CD4-positive, alpha-beta T cell treated with Interleukin-21 for 1 hour (primary cell): ENCODE measurements around the gene RNF225.
"Not testable (repeated sequence)": the region's sequence is repeated elsewhere in the genome, so short reads cannot be mapped to it uniquely, and the experiment has no call there.

Experiments used
- DNase-seq: peaks from one replicate; pipeline ENCODE4 v3.0.0-alpha.2; 2020

The RNF225 gene

DNA sequence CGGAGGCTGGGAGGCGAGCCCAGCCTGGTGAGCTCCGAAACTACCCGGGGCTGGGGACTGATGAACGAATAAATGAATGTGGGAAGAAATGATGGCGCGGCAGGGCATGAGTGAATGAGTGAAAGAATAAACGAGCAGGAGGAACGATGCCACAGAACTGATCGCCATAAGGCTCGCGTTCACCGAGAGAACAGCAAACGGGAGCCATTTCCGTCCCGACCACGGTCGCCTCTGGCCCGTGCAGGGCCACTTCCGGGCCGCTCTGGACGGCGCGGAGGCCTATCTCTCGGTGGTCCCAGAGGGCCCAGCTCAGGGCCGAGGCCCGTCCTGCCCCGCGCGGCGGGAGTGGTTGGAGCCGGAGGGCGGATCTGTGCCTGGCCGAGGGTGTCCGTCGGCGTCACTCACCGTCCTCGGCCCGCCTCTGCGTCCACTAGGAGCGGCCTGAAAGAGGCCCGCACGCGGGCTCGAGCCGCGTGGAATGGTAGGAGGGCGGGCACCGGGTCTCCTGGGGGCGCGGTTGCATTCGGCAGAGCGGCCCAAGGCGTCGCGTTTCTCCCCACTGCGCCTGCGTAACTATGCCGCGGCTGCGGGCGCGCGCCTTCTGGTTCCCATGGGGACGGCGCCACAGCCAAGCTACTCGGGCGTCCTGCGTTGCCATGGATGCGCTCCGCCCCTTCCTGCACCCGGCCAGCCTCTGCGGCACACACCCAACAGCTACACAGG, 33.0 kb upstream of the RNF225 start, which contains the start of gene ZNF497:
Gene ZNF497 (minus strand): TSS at position 480 of the 723 bp plus-strand sequence. CDS start 5,116 bp downstream, outside the sequence.
- DNase-seq: peak; percentile 97

DNA sequence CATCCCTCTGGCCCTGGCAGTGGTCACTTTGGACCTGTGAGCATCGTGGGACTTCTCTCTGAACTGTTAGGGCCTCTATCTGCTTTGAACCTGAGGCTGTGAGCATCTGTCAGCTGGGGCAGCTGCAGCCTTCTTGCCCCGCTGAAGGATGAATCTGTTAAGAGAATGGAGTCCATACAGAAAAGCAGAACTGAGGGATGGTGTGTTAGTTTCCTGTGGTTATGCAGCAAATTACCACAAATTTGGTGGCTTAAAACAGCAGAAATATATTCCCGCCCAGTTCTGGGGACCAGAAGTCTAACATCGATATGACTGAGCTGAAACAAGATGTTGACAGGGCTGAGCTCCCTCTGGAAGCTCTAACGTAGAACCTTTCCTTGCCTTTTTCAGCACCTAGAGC, 31.3 kb upstream of the RNF225 start:
- DNase-seq: no peak

DNA sequence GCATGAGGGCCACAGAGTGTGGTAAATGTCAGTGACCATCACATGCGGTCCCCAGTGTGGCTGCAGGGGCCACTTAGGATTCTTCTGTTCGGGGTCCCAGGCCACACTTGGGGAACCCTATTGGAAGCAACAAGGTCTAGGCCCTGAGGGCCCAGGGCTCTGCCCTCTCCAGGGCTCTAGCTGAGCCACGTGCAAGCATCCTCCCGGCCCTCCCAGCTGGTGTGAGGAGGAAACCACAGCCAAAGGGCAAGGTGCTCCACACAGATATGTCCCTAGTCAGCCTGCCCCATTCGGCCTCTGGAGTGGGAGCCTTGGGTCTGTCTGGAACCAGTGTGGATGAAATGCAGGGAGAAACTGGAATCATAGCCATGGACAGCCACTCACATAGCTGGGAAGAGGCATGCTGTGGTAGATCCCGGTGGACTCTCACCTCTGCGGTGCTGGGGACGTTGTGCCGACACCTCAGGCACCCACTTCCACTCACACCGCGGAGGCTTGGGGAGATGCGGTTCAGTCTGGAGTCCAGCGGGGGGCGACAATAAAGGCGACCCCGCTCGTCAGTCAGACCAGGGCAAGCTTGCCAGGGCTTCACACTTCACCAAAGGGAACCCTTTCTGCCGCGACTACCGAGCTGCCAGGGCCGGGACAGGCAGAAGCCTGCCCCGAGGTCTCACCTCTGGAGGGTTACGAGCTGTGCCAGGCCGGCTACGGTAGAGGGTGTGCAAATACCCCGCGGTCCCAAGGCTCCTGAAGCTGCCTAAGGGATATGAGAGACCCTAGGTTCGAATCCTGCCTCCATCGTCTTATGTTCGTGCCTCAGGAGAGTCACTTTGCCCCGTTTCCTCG, 28.6 kb upstream of the RNF225 start:
- no peak for DNase-seq

DNA sequence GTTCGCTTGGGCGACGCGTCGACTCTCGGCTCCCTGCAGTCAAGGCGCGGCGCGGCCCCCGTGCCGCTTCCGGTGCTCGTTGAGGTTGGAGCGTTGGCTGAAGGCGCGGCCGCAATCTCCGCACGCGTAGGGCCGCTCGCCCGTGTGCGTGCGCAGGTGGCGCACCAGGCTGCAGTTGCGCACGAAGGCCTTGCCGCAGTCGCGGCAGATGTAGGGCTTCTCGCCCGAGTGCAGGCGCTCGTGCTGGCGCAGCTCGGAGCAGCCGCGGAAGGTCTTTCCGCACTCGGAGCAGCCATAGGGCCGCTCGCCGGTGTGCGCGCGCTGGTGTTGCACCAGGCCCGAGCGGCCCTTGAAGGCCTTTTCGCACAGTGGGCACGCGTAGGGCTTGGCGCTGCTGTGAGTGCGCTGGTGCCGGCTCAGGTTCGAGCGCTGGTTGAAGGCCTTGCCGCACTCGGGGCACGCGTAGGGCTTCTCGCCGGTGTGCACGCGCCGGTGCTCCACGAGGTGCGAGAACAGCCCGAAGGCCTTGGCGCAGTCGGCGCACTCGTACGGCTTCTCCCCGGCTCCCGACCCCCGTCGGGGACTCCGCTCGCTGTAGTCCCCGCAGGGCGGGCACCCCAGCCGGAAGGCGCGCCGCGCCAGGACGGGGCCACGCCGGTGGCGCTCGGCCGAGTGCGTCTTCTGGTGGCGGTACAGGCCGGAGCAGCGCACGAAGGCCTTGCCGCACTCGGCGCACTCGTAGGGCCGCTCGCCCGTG, 27.6 kb upstream of the RNF225 start:
- DNase-seq: no peak

DNA sequence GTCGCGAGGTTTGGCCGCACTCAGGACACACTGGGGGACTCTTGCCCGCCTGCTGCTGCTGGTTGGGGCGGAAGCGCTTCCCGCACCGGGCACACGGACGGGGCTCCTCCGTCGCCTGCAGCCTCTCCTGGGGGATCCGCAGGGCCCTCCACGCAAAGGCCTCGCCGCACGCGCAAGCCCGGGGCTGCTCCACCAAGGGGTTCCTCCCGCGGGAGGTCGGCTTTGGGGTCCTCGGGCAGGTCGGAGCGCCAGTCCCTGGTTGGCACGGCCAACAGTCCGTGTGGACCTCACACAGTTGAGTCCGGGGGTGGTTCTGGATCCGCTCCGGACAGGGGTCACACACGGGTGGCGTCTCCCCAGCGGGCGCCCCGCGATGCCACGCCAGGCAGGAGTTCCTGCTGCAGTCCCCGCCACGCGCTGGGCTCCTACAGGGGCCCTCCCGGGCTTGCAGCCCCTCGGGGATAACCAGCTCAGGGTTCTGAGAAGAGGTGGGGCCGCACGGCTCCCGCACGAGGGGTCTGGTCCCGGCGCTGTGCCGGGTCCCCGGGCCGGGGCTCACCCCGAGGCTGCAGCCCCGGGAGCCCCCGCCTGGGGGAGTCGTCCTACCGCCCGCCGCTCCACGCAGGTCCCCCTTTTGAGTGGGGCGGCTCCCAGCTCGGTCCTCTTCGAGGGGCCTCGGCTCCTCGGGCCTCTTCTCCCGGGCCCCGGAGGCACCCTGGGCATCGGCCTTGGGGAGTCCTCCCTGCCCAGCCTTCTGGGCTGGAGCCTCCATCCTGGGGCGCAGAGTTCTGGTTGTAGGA, 26.7 kb upstream of the RNF225 start:
- no peak for DNase-seq

DNA sequence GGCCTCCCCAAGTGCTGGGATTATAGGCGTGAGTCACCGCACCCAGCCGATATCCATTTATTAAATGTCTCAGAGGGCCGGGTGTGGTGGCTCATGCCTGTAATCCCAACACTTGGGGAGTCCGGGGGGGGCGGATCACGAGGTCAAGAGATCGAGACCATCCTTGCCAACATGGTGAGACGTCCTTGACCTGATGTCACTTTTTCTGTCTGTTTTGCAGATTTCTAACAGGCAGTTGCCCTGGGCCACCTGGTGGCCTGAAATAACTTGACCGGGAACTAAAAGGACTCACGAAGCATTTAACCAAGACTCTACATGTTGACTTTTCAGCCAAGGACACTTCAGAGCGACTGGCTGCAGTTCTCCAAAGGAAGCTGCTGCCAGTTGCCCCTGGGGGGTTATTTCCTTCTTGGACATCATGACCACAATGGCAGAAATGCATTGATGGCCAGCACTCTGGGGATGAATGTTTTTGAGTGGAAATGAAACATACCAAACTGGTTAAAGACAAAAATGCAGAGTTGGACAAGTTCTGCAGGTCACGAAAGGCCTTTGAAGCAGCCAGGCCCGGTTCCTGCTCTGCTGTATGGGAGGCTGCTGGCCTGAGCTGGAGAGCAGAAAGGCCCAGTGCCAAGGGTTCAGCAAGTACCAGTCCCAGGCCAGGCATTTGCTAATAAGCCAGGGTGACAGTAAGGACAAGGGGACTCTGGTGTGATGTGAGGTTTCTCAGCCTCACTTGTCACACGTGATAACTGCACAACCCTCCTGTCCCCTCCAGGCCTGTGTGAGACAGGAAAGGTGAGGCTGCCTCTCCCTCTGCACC, 22.9 kb upstream of the RNF225 start:
- no peak for DNase-seq

DNA sequence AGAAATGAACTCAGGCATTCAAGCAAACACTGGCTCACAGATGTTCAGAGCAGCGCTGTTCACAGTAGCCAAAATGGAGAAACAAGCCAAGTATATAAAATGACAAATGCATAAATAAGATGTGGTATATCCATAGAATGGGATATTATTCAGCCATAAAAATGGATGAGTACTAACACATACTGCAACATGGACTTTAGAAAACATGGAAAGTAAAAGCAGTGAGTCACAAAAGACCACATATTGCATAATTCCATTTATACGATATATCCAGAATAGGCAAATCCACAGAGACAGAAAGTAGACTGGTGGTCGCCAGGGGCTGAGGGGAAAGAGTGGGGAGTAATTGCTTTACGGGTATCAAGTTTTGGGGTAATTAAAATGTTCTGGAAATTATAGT, 21.3 kb upstream of the RNF225 start:
- no peak for DNase-seq

DNA sequence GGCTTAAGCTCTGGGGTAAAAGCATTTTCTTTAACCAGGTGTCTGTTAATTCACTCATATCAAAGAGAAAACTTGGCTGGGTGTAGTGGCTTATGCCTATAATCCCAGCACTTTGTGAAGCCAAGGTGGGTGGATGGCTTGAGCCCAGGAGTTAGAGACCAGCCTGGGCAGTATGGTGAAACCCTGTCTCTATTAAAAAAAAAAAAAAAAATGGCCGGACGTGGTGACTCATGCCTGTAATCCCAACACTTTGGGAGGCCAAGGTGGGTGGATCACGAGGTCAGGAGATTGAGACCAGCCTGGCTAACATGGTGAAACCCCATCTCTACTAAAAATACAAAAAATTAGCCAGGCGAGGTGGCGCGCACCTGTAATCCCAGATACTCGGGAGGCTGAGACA, 18.7 kb upstream of the RNF225 start:
- DNase-seq: not testable (repeated sequence)

DNA sequence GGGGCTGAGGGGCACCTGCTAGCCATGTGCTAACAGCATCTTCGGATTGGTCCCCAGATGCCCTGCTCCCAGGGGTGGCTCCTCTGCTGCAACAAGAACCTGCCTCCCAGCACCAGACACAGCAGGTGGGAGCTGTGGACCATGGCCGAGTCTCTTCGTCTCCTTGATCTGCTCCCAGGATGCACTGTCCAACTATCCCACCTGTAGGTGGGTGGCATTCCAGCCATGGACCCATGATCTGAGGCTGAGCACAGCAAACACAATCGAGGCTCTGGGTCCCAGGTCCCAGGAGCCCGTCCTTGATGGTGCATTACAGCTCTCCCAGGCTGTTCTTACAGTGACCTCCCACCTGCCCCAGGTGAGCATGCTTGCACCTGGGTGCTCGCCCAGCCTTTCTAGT, 16.2 kb upstream of the RNF225 start:
- no peak for DNase-seq

DNA sequence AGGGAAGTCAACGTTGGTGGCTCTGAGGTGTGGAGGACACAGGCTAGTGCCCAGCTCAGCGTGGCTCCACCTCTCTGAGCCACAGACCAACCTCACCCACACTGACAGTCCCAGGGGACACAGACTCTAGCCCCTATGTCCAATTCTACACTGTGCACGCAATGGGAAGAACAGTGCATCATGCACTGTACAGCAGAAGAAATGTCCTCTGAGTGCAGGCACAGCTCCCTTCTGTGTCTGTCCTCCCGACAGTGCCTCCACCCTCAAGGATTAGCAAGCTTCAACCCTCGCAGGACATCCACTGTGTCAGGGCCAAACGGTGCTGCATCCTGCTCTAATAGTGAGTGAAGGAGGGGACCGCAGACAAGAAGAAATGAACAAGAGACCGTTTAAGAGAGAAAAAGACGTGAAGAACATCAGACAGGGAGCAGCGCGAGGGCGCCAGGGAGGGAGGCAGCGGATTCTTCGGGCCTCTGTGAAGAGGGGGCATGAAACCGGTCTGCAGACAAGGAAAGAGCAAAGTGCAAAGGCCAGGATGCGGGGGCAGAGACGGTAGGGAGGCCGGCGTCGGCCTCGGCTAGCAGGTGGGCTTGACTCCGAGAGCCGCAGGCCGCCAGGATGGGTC, 15.3 kb upstream of the RNF225 start:
- no peak for DNase-seq

DNA sequence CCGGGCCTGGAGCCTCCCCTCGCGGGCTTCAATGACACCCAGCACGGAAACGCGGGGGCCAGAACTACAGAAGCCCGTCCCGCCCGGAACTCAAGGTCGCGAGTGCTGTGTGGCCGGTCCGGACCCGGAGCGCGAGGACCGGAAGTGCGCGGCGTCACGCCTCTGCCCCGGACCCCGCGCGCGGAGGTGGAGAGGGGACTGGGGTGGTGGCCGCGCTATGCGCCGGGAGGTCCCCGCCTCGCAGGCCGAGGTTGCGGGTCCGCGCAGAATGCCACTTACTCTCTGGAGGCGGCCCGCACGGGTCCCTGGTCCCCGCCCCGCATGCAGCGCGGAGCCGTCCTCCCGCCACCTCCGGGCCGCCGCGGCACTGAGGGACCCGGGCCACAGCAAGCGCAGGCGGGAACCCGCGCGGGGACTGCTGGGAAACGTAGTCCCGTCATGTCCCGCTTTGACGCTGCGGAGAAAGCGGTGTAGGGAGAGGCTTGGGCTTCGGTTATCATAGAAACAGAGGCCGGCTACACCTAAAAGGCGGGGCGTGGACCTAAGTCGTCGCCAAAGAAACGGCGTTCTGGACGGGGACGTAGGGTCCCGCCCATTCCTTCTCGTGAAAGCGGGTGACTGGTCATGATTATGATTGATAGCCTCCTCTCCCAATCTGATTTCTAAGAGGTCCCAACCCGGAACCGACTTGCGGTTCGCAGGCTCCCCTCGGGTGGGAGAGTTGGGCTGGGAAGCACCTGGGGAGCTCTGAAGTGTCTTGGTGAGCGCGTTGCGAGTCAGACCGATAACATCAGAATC, 14.6 kb upstream of the RNF225 start, which contains the start of gene ZNF837:
Gene ZNF837 (minus strand): TSS at position 369 of the 798 bp plus-strand sequence. CDS start 11,698 bp downstream, outside the sequence.
- DNase-seq: peak; percentile 100

DNA sequence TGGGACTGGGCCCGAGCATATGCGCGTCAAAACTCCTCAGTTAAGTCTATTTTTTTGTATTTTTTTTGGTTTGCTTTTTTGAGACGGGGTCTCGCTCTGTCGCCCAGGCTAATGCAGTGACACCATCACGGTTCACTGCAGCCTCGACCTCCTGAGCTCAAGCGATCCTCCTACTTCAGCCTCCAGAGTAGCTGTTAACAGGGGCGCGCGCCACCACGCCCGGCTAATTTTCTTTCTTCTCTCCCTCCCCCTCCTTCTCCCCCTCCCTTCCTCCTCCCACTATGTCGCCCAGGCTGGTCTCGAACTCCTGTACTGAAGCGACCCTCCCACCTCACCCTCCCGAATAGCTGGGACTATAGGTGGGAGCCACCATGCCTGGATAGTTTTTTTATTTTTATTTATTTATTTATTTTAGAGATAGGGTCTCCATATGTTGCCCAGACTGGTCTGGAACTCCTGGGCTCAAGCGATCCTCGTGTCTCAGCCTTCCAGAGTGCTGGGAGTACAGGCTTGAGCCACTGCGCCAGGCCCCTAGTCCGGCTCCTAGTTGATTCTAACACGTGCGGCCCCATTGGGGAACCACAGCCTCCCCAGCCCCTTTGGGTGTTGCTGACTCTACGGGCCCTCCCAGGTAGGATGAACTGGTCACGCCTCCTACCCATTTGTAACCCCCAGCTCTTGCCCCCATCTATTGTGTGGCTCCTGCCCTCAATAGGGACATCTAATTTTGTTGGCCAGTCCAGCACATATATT, 13.8 kb upstream of the RNF225 start:
- no peak for DNase-seq

DNA sequence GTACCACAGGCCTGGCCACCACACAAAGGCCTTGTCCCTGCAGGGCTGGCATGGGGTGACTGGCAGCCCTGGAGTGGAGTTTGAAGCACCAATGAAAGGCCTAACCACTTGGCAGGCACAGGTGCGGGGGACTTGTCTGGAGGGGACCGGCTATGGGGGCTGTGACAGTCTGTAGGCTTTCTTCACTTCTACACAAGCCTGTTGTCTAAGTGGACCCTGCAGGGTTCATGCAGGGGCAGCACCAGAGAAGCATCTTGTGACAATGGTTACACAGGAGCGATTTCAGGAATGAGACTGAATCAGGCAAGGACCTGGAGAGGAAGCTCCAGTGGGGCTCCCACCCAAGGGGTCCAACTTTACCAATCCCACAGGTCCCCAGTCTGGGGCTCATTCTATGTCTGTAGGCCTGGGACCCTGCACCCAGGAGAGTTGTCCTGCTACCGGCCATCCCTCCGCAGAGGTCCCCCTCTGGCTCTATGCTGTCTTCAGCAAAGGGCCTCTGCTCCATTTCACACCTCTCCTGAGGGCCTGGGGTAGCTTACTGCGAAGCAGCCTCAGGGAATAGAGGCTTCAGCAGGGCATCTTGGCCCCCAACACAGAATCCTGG, 12.4 kb upstream of the RNF225 start:
- DNase-seq: no peak

DNA sequence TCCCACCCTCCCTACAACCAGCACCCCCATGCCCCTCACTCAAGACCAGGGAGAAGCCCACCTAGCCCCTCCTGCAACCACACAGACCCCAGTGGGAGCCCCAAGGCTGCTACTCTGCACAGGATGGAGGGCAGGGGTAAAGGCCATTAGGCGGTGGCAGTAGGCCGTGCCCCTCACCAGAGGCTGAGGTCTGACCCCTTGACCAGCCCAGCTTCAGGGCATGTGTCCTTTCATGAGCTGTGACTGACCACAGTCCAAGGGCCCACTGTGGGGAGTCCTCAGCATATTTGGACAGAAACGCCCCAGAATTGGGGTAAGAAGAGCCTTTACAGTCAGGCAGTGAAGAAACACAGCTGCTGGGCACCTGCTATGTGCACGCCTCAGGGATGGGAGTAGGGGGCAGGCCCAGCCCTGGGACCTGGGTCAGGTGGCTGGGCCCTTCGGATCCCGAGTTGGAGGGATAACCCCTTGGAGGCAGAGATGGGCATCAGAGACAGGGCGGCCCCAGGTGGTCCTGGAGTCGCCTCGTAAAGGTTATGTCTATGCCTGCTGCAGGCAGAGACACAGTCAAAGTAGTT, 10.1 kb upstream of the RNF225 start:
- DNase-seq: no peak

DNA sequence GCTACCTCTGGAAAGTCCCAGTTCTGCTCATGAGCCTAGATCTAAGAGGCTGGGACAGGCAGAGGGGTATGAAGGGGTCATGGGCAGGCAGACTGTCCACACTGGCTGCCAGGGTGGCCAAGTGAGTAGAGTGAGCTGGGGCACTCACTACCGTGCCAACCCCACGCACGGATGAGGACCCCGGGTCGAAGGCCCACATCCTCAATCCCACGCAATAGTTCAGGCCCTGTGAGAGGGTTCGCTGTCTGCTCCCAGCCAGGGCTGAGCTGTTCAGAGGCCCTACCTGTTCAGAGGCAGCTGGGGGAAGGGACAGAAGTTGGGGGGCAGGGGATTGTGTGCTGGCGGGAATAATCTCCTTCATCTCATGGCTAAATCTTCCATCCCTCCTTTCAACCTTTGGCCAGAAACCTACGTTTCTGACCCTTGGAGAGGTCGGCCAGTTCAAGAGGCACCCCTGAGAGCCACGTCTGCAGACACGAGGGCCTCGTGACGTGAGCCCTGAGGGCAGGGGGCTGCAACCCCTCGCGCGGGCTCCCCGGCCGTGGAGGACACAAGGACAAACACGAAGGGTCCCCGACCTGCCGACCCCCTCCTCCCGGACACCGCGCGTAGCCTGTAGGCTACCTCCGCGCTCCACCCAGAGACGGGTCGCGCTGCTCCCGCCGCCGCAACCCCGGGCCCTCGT, 9.4 kb upstream of the RNF225 start:
- DNase-seq: no peak

DNA sequence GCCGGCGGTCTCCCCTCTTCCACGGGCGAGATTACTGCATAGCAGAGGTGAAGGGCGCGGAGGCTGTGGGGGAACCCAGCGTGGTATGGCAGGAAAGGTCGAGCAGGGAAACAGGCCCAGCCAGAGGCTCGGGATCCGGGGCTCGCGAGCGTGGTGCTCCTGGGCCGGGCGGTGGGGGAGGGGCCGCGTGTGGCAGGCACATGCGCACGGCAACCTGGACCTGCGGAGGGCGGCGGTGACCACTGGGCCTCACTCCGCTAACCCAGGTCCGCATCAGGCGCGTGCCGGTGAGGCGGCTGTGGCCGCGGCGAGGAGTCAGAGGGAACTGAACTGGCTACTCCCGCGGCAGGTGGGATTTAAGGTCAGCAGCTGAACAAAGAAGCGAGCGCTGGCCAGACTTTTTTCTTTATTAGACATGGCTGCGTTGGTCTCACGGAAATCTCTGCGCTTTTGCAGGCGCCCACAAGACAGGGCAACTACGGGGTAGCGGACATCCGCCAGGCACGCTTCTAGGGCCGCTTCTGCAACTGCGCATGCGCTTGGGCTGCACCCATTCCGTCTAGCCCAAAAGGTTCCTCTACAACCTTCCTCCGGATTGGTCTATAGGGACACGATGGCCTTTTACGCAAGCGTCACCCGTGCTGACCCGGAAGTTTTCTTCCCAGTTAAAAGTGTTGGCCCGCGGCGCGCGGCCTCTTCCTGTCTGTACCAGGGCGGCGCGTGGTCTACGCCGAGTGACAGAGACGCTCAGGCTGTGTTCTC, 8.7 kb upstream of the RNF225 start, which contains the start of gene RPS5:
Gene RPS5 (plus strand): TSS at position 694 of the 762 bp plus-strand sequence. CDS start 869 bp downstream, outside the sequence.
- DNase-seq: peak; percentile 98
